ENCODE results near the gene ZNF652.

DNA sequence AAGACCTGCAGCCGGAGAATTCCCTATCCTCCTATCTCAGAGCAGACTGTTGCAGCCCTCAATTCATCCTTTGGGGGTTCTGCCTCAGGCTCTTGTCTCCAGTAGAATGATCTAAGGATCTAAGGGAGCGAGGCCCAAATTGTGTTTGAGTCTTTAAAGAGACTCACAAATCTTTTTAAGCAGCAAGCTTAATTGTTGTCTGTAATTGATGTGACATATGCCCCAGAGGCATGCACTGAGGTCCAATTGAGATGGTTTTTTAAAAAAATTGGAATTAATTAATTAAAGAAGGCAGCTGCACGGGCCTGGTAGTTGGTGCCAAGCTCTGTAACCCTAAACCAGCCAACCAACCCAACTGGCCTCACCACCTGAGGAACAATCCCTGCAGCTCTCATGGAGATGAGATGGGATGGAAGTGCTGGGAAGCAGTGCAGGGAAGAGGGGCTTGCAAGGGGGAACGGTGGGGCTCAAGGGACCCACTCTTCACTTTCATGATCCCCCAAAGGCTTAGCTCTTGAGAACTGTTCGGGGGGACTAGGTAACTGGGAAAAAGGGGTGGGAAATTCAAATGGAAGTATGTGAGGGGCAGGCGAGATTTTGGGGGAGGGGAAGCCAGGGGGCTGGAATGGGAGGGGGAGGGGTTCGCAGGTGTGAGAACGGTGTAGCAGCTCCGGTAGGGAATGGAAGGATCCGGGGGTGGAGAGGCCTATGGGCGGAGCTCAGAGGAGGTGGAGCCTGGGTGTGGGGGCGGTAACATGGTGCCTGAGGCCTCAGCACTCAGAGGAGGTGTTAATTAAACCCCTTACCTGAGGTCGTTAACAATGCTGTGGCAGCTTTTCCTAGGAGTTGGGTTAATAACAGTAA is 9.2 kb upstream of the ZNF652 start:
- TF ChIP-seq, protein P1, sequence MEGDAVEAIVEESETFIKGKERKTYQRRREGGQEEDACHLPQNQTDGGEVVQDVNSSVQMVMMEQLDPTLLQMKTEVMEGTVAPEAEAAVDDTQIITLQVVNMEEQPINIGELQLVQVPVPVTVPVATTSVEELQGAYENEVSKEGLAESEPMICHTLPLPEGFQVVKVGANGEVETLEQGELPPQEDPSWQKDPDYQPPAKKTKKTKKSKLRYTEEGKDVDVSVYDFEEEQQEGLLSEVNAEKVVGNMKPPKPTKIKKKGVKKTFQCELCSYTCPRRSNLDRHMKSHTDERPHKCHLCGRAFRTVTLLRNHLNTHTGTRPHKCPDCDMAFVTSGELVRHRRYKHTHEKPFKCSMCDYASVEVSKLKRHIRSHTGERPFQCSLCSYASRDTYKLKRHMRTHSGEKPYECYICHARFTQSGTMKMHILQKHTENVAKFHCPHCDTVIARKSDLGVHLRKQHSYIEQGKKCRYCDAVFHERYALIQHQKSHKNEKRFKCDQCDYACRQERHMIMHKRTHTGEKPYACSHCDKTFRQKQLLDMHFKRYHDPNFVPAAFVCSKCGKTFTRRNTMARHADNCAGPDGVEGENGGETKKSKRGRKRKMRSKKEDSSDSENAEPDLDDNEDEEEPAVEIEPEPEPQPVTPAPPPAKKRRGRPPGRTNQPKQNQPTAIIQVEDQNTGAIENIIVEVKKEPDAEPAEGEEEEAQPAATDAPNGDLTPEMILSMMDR (conservative IDR thresholded peaks at IDR 0.05; ENCODE audit: low read length), result no peak
- no peak for TF ChIP-seq EZH2phosphoT487 (IDR thresholded peaks at IDR 0.05; ENCODE audit: borderline replicate concordance)

Measured in Loucy (cell line).